GM23338 (cell line): Measurements from ENCODE around the gene GNL3.

Experiments
- CREB1 ChIP-seq: fragments of 250-450 bp; sonication (Bioruptor Pico); IDR thresholded peaks from 2 replicates; pipeline ENCODE4 v1.5.0; 2020; ENCODE audit warnings: low read depth, mild to moderate bottlenecking, moderate library complexity
- CTCF ChIP-seq, 2 experiments: fragments of 200-600 bp in 1 of 2; sonication (generic) in 1 of 2; conservative IDR thresholded peaks; 2 replicates each; pipeline versions ENCODE4 v1.5.1 to v1.6.1; 2016 to 2017; ENCODE audit warnings: antibody characterized with exemption in 2 of 2, low read depth in 2 of 2, mild to moderate bottlenecking in 2 of 2, moderate library complexity in 1 of 2
- ETS1 ChIP-seq: IDR thresholded peaks from 2 replicates; pipeline ENCODE4 v1.6.1; 2016; ENCODE audit warnings: antibody characterized with exemption
- EZH2 ChIP-seq: fragments of 200-600 bp; sonication (generic); IDR thresholded peaks from one replicate; pipeline ENCODE4 v1.8.0; 2017; ENCODE audit warnings: antibody characterized with exemption, mild to moderate bottlenecking, low read depth; ENCODE audit not compliant: unreplicated experiment
- EZH2phosphoT487 ChIP-seq: fragments of 200-600 bp; sonication (generic); IDR thresholded peaks from one replicate; pipeline ENCODE4 v1.8.1; 2018; ENCODE audit warnings: antibody characterized with exemption; ENCODE audit not compliant: unreplicated experiment
- JUNB ChIP-seq: IDR thresholded peaks from one replicate; pipeline ENCODE4 v1.6.1; 2016; ENCODE audit warnings: antibody characterized with exemption; ENCODE audit not compliant: unreplicated experiment
- NANOG ChIP-seq: IDR thresholded peaks from 2 replicates; pipeline ENCODE4 v1.6.1; 2016; ENCODE audit warnings: antibody characterized with exemption, borderline replicate concordance
- POLR2AphosphoS5 ChIP-seq: IDR thresholded peaks from 2 replicates; pipeline ENCODE4 v1.6.1; 2016; ENCODE audit warnings: antibody characterized with exemption, low read depth
- REST ChIP-seq: IDR thresholded peaks from one replicate; pipeline ENCODE4 v1.6.1; 2018; ENCODE audit warnings: antibody characterized with exemption; ENCODE audit not compliant: unreplicated experiment
- STAT1 ChIP-seq: IDR thresholded peaks from one replicate; pipeline ENCODE4 v1.6.1; 2016; ENCODE audit warnings: antibody characterized with exemption; ENCODE audit not compliant: unreplicated experiment
- ZNF114 ChIP-seq: fragments of 250-450 bp; sonication (Bioruptor Pico); IDR thresholded peaks from 2 replicates; pipeline ENCODE4 v1.5.0; 2020; ENCODE audit warnings: mild to moderate bottlenecking, moderate library complexity
- ZNF331 ChIP-seq: fragments of 250-450 bp; sonication (Bioruptor Pico); IDR thresholded peaks from 2 replicates; pipeline ENCODE4 v1.5.0; 2020; ENCODE audit warnings: low read depth, mild to moderate bottlenecking, moderate library complexity
- ZNF462 ChIP-seq: fragments of 250-450 bp; sonication (Bioruptor Pico); IDR thresholded peaks from 2 replicates; pipeline ENCODE4 v1.5.0; 2020; ENCODE audit warnings: mild to moderate bottlenecking, moderate library complexity

GRCh38 chr3:52743152-52743551, 57.3 kb downstream of the GNL3 start:
- TF ChIP-seq REST: no peak
- no peak for TF ChIP-seq CTCF (conservative IDR thresholded peaks at IDR 0.05; ENCODE audit: low read depth in 2 of 2)
- TF ChIP-seq ZNF331: no peak
- TF ChIP-seq POLR2AphosphoS5: no peak
- TF ChIP-seq EZH2phosphoT487: no peak
- no peak for TF ChIP-seq EZH2
- TF ChIP-seq JUNB: no peak
- TF ChIP-seq CREB1 (CRISPR knock-in tag): no peak
- TF ChIP-seq ZNF114 (CRISPR knock-in tag): no peak
- no peak for TF ChIP-seq ETS1
- TF ChIP-seq ZNF462 (CRISPR knock-in tag): no peak
- TF ChIP-seq STAT1: no peak
- no peak for TF ChIP-seq NANOG
